ENCODE data around the gene PRKG1.
"Not testable (repeated sequence)": the region's sequence is repeated elsewhere in the genome, so short reads cannot be mapped to it uniquely, and the experiment has no call there.

Gene PRKG1

GRCh38 chr10:51981731-51982130 is 907.4 kb downstream of the PRKG1 start:
- no peak for DNase-seq

- no peak for DNase-seq
Measured at GRCh38 chr10:51983481-51983880, 909.2 kb downstream of the PRKG1 start.

- no peak for DNase-seq
Measured at GRCh38 chr10:51985336-51985735, 911.0 kb downstream of the PRKG1 start.

- DNase-seq: no peak
Measured at GRCh38 chr10:51986516-51986915, 912.2 kb downstream of the PRKG1 start.

GRCh38 chr10:51993475-51993874 is 919.2 kb downstream of the PRKG1 start:
- DNase-seq: no peak

- DNase-seq: no peak
Measured at GRCh38 chr10:51999096-51999495, 924.8 kb downstream of the PRKG1 start.

- no peak for DNase-seq
Measured at GRCh38 chr10:52004342-52004949, 930.2 kb downstream of the PRKG1 start.

- DNase-seq: no peak
Measured at GRCh38 chr10:52007091-52007490, 932.8 kb downstream of the PRKG1 start.

- no peak for DNase-seq
Measured at GRCh38 chr10:52011118-52011517, 936.8 kb downstream of the PRKG1 start.

- DNase-seq: no peak
Measured at GRCh38 chr10:52019077-52019555, 944.8 kb downstream of the PRKG1 start.

- no peak for DNase-seq
Measured at GRCh38 chr10:52019656-52020055, 945.4 kb downstream of the PRKG1 start.

GRCh38 chr10:52020173-52020572 is 945.9 kb downstream of the PRKG1 start:
- DNase-seq: no peak

- DNase-seq: no peak
Measured at GRCh38 chr10:52020702-52021101, 946.4 kb downstream of the PRKG1 start.

GRCh38 chr10:52027055-52027705 is 952.9 kb downstream of the PRKG1 start:
- DNase-seq: no peak

GRCh38 chr10:52028523-52028858 is 954.2 kb downstream of the PRKG1 start:
- DNase-seq: no peak

GRCh38 chr10:52029628-52030027 is 955.3 kb downstream of the PRKG1 start:
- no peak for DNase-seq

- no peak for DNase-seq
Measured at GRCh38 chr10:52030051-52030790, 955.9 kb downstream of the PRKG1 start.

GRCh38 chr10:52030975-52031374 is 956.7 kb downstream of the PRKG1 start:
- no peak for DNase-seq

- no peak for DNase-seq
Measured at GRCh38 chr10:52031771-52032170, 957.5 kb downstream of the PRKG1 start.

- DNase-seq: no peak
Measured at GRCh38 chr10:52032681-52033629, 958.7 kb downstream of the PRKG1 start.

GRCh38 chr10:52039002-52039793 is 964.9 kb downstream of the PRKG1 start:
- not testable (repeated sequence) for DNase-seq

GRCh38 chr10:52040486-52040885 is 966.2 kb downstream of the PRKG1 start:
- DNase-seq: no peak

Measured in NCI-H1417 treated with DMSO at 0.1 percent for 48 hours (cell line).